Astrocyte (in vitro differentiated cells and primary cell): Measurements from ENCODE around the gene MKNK1.

Experiments used
- EZH2 ChIP-seq: IDR thresholded peaks from 2 replicates; pipeline ENCODE4 v1.6.1; 2012; ENCODE audit warnings: mild to moderate bottlenecking, low read length, inconsistent platforms; ENCODE audit not compliant: insufficient read depth
- TF ChIP-seq, protein P1 (sequence below): IDR thresholded peaks from 2 replicates; pipeline ENCODE4 v1.5.1; 2011; ENCODE audit warnings: low read depth, mild to moderate bottlenecking, inconsistent platforms, low read length, moderate library complexity; ENCODE audit not compliant: insufficient read depth

DNA sequence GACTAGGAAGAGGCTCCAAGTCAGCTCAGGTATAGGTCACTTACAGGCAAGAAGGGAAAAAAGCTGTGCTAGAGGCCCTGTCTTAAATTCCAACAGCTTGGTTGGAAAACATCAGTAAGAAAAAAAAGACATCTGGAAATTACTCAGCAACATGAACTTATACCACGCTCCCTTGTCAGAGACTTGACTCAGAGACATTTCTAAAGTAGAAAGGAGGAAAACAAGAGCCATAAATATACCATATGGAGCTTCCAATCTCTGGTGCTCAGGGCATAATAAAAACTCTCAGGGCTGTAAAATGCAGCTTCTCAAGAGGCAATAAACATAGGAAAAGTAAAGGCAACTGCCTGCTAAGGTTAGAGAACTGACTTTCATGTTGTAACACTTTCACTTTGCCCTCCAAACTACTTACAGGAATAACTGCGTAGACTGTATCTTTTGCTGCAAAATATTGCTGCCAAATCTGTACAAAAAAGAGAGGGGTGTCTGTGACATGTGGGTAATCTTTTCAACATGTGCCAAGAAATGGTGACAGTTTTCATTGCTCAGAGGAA is 49.4 kb upstream of the MKNK1 start:
- TF ChIP-seq, protein P1, sequence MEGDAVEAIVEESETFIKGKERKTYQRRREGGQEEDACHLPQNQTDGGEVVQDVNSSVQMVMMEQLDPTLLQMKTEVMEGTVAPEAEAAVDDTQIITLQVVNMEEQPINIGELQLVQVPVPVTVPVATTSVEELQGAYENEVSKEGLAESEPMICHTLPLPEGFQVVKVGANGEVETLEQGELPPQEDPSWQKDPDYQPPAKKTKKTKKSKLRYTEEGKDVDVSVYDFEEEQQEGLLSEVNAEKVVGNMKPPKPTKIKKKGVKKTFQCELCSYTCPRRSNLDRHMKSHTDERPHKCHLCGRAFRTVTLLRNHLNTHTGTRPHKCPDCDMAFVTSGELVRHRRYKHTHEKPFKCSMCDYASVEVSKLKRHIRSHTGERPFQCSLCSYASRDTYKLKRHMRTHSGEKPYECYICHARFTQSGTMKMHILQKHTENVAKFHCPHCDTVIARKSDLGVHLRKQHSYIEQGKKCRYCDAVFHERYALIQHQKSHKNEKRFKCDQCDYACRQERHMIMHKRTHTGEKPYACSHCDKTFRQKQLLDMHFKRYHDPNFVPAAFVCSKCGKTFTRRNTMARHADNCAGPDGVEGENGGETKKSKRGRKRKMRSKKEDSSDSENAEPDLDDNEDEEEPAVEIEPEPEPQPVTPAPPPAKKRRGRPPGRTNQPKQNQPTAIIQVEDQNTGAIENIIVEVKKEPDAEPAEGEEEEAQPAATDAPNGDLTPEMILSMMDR, result no peak
- no peak for TF ChIP-seq EZH2
